Bronchial epithelial cell (primary cell): Measurements from ENCODE around the gene USP9Y. TPM values are rescaled to one million over a fixed set of nuclear protein-coding genes. Genes with fewer than 3 reads are reported as not detected.

Experiments used
- DNase-seq: peaks from one replicate; pipeline ENCODE4 v3.0.0-alpha.2; 2010; ENCODE audit warnings: low read depth
- FAIRE-seq: peaks from 2 replicates; lab custom pipeline; 2011; peaks lifted over from hg19 to GRCh38; lab: Jason Lieb, UNC
- H3K27me3 ChIP-seq: 2 replicates; pipeline ENCODE4 v1.5.1; 2011; ENCODE audit warnings: low read length; ENCODE audit not compliant: control insufficient read depth, insufficient read depth
- H3K36me3 ChIP-seq: 2 replicates; pipeline ENCODE4 v1.5.1; 2011; ENCODE audit warnings: low read length; ENCODE audit not compliant: control insufficient read depth, insufficient read depth
- H3K4me3 ChIP-seq: 2 replicates; pipeline ENCODE4 v1.5.1; 2011; ENCODE audit warnings: mild to moderate bottlenecking, low read depth, low read length, control low read depth
- CTCF ChIP-seq: IDR thresholded peaks from 2 replicates; pipeline ENCODE4 v1.5.1; 2011; ENCODE audit warnings: mild to moderate bottlenecking, moderate library complexity, low read length, control low read depth, inconsistent platforms; ENCODE audit not compliant: insufficient read depth, severe bottlenecking
- total RNA-seq: library from RNA; depleted of rRNA; stranded (reverse); fragments of >200 nt; gene quantifications from 2 replicates; pipeline ENCODE4 v1.2.1, GENCODE V29; 2014

Gene USP9Y
- total RNA-seq, 1 donor from 2014 or later: 15.0 TPM

- no peak for DNase-seq
- Histone ChIP-seq H3K36me3 (no peaks in the 10 kb centered on the region), H3K4me3 (no peak overlapping the region), H3K27me3 (no peaks in the 10 kb centered on the region)
- no peak for TF ChIP-seq CTCF
- no peak for FAIRE-seq
Observed at GRCh38 chrY:12793999-12794398, 93.0 kb downstream of the USP9Y start.

GRCh38 chrY:12808046-12808445 lies 107.0 kb downstream of the USP9Y start:
- Histone ChIP-seq H3K27me3 (no peaks in the 10 kb centered on the region), H3K36me3 (no peaks in the 10 kb centered on the region), H3K4me3 (no peak overlapping the region)
- no peak for TF ChIP-seq CTCF
- peak; percentile 5 for DNase-seq
- no peak for FAIRE-seq

- DNase-seq (peak; percentile 1), FAIRE-seq (no peak)
- TF ChIP-seq CTCF: peak; percentile 15
- Histone ChIP-seq H3K27me3 (no peaks in the 10 kb centered on the region), H3K36me3 (no peaks in the 10 kb centered on the region), H3K4me3 (no peak overlapping the region)
Observed at GRCh38 chrY:12809034-12809433, 108.0 kb downstream of the USP9Y start.

- Histone ChIP-seq H3K4me3 (no peak overlapping the region), H3K27me3 (no peaks in the 10 kb centered on the region), H3K36me3 (peaks cover 1% of the 10 kb centered on the region)
- DNase-seq (no peak), FAIRE-seq (no peak)
- TF ChIP-seq CTCF: no peak
Observed at GRCh38 chrY:12823408-12823807, 122.4 kb downstream of the USP9Y start.

GRCh38 chrY:12826791-12827190 lies 125.8 kb downstream of the USP9Y start:
- H3K36me3 ChIP-seq: peaks cover 1% of the 10 kb centered on the region
- TF ChIP-seq CTCF: no peak
- H3K27me3 ChIP-seq: no peaks in the 10 kb centered on the region
- H3K4me3 ChIP-seq: no peak overlapping the region
- no peak for FAIRE-seq
- peak; percentile 48 for DNase-seq

- Histone ChIP-seq H3K4me3 (no peak overlapping the region), H3K27me3 (no peaks in the 10 kb centered on the region), H3K36me3 (peaks cover 2% of the 10 kb centered on the region)
- no peak for TF ChIP-seq CTCF
- DNase-seq (no peak), FAIRE-seq (no peak)
Observed at GRCh38 chrY:12833284-12833683, 132.3 kb downstream of the USP9Y start.
